ENCODE data around the gene PLB1. TPM values are rescaled to one million over a fixed set of nuclear protein-coding genes. Genes with fewer than 3 reads are reported as not detected.

PLB1 gene
- total and polyA plus RNA-seq, 2 experiments from 2014 or later: 0.11 to 0.44 TPM

GRCh38 chr2:28583899-28584553, 88.2 kb downstream of the PLB1 start:
- H3F3A ChIP-seq (ENCODE audit: insufficient read depth): peaks cover 28% of the 10 kb centered on the region
- peak overlapping the region; percentile 65 for H3K4me3 ChIP-seq
- peak overlapping the region; percentile 95 for H3K27ac ChIP-seq
- H3K9ac ChIP-seq: peak overlapping the region; percentile 78
- H3K79me2 ChIP-seq (ENCODE audit: insufficient read depth): no peaks in the 10 kb centered on the region
- H3K4me1 ChIP-seq (ENCODE audit: insufficient read depth): peaks cover 24% of the 10 kb centered on the region
- TF ChIP-seq EZH2phosphoT487 (IDR thresholded peaks at IDR 0.05; ENCODE audit: insufficient read depth, low read depth): no peak
- TF ChIP-seq EZH2 (IDR thresholded peaks at IDR 0.05; ENCODE audit: insufficient read depth, poor library complexity, severe bottlenecking): no peak
- 0 to 5% methylated on average over 10 of the region's 10 CpGs for WGBS, 2 experiments (ENCODE audit: low coverage in 1 of 2, low lambda C conversion rate in 2 of 2, missing lambda C conversion rate in 2 of 2)
- H3K9me3 ChIP-seq (ENCODE audit: low read depth): no peaks in the 10 kb centered on the region
- H4K20me1 ChIP-seq (ENCODE audit: insufficient read depth): no peaks in the 10 kb centered on the region
- DNase-seq: peak; percentile 98
- peak overlapping the region; percentile 89 for H3K4me2 ChIP-seq (ENCODE audit: unreplicated experiment)
- H3K36me3 ChIP-seq (ENCODE audit: low read depth): no peaks in the 10 kb centered on the region
- in situ Hi-C loops (cut with MboI): no loop called here
- no peaks in the 10 kb centered on the region for H3K27me3 ChIP-seq (replicated peaks; ENCODE audit: insufficient read depth)
- H3K9me2 ChIP-seq (ENCODE audit: insufficient read depth): no peaks in the 10 kb centered on the region
- H2AFZ ChIP-seq: peak overlapping the region; percentile 77

GRCh38 chr2:28586867-28587266, 91.0 kb downstream of the PLB1 start:
- in situ Hi-C loops (cut with MboI): no loop called here
- Histone ChIP-seq H3K27me3 (replicated peaks; ENCODE audit: insufficient read depth) (no peaks in the 10 kb centered on the region), H3K4me2 (ENCODE audit: unreplicated experiment) (no peak overlapping the region), H2AFZ (no peak overlapping the region), H3K27ac (no peak overlapping the region), H3K79me2 (ENCODE audit: insufficient read depth) (no peaks in the 10 kb centered on the region), H3K4me3 (no peak overlapping the region), H3K9ac (no peak overlapping the region), H3K9me2 (ENCODE audit: insufficient read depth) (no peaks in the 10 kb centered on the region), H3K9me3 (ENCODE audit: low read depth) (no peaks in the 10 kb centered on the region), H4K20me1 (ENCODE audit: insufficient read depth) (no peaks in the 10 kb centered on the region), H3K4me1 (ENCODE audit: insufficient read depth) (peaks cover 24% of the 10 kb centered on the region), H3K36me3 (ENCODE audit: low read depth) (no peaks in the 10 kb centered on the region), H3F3A (ENCODE audit: insufficient read depth) (peaks cover 28% of the 10 kb centered on the region)
- no peak for DNase-seq
- 93 to 98% methylated on average over 7 of the region's 7 CpGs for WGBS, 2 experiments (ENCODE audit: low coverage in 1 of 2, low lambda C conversion rate in 2 of 2, missing lambda C conversion rate in 2 of 2)
- TF ChIP-seq EZH2 (IDR thresholded peaks at IDR 0.05; ENCODE audit: insufficient read depth, poor library complexity, severe bottlenecking): no peak

GRCh38 chr2:28587526-28588291, 91.8 kb downstream of the PLB1 start:
- in situ Hi-C loops (cut with MboI): no loop called here
- TF ChIP-seq EZH2 (IDR thresholded peaks at IDR 0.05; ENCODE audit: insufficient read depth, poor library complexity, severe bottlenecking) (no peak), EZH2phosphoT487 (IDR thresholded peaks at IDR 0.05; ENCODE audit: insufficient read depth, low read depth) (no peak)
- no peaks in the 10 kb centered on the region for H3K9me3 ChIP-seq (ENCODE audit: low read depth)
- H3K79me2 ChIP-seq (ENCODE audit: insufficient read depth): no peaks in the 10 kb centered on the region
- H3K9me2 ChIP-seq (ENCODE audit: insufficient read depth): no peaks in the 10 kb centered on the region
- H4K20me1 ChIP-seq (ENCODE audit: insufficient read depth): no peaks in the 10 kb centered on the region
- no peak overlapping the region for H3K9ac ChIP-seq
- H2AFZ ChIP-seq: no peak overlapping the region
- peaks cover 28% of the 10 kb centered on the region for H3F3A ChIP-seq (ENCODE audit: insufficient read depth)
- no peak for DNase-seq
- WGBS, 2 experiments (ENCODE audit: low coverage in 1 of 2, low lambda C conversion rate in 2 of 2, missing lambda C conversion rate in 2 of 2): 91 to 92% methylated on average over 15 of the region's 15 CpGs
- H3K36me3 ChIP-seq (ENCODE audit: low read depth): no peaks in the 10 kb centered on the region
- no peak overlapping the region for H3K27ac ChIP-seq
- no peak overlapping the region for H3K4me2 ChIP-seq (ENCODE audit: unreplicated experiment)
- H3K27me3 ChIP-seq (replicated peaks; ENCODE audit: insufficient read depth): no peaks in the 10 kb centered on the region
- no peak overlapping the region for H3K4me3 ChIP-seq
- peaks cover 24% of the 10 kb centered on the region for H3K4me1 ChIP-seq (ENCODE audit: insufficient read depth)

GRCh38 chr2:28588292-28588670, 92.4 kb downstream of the PLB1 start:
- H2AFZ ChIP-seq: no peak overlapping the region

More at GRCh38 chr2:28588292-28588670, 92.4 kb downstream of the PLB1 start:
- H3K36me3 ChIP-seq (ENCODE audit: low read depth): no peaks in the 10 kb centered on the region
- no peak overlapping the region for H3K9ac ChIP-seq
- no peak for DNase-seq
- no peak overlapping the region for H3K4me2 ChIP-seq (ENCODE audit: unreplicated experiment)
- in situ Hi-C loops (cut with MboI): no loop called here
- H4K20me1 ChIP-seq (ENCODE audit: insufficient read depth): no peaks in the 10 kb centered on the region
- H3K9me3 ChIP-seq (ENCODE audit: low read depth): no peaks in the 10 kb centered on the region
- WGBS, 2 experiments (ENCODE audit: low coverage in 1 of 2, low lambda C conversion rate in 2 of 2, missing lambda C conversion rate in 2 of 2): 68 to 72% methylated on average over 3 of the region's 3 CpGs
- no peaks in the 10 kb centered on the region for H3K27me3 ChIP-seq (replicated peaks; ENCODE audit: insufficient read depth)
- H3K27ac ChIP-seq: no peak overlapping the region
- H3F3A ChIP-seq (ENCODE audit: insufficient read depth): peaks cover 26% of the 10 kb centered on the region
- H3K4me1 ChIP-seq (ENCODE audit: insufficient read depth): peaks cover 22% of the 10 kb centered on the region
- H3K4me3 ChIP-seq: no peak overlapping the region
- no peaks in the 10 kb centered on the region for H3K79me2 ChIP-seq (ENCODE audit: insufficient read depth)
- TF ChIP-seq EZH2phosphoT487 (IDR thresholded peaks at IDR 0.05; ENCODE audit: insufficient read depth, low read depth) (no peak), EZH2 (IDR thresholded peaks at IDR 0.05; ENCODE audit: insufficient read depth, poor library complexity, severe bottlenecking) (no peak)
- H3K9me2 ChIP-seq (ENCODE audit: insufficient read depth): no peaks in the 10 kb centered on the region
